Activated CD4-positive, alpha-beta T cell treated with anti-CD3 and anti-CD28 coated beads, Interleukin-2, amount 10 ng/mL, durations not matched to agents 7 days and 5 days (primary cell): ENCODE measurements around the gene EHMT1. TPM values are rescaled to one million over a fixed set of nuclear protein-coding genes. Genes with fewer than 3 reads are reported as not detected.
A peak's percentile ranks its signal among the peaks of the same experiment; 100 is the strongest.

Source experiments
- CTCF ChIA-PET: fragments of 350-600 bp; sonication (Branson Sonifier 250); formaldehyde crosslinking; loops from one replicate; lab custom pipeline; 2021; ENCODE audit warnings: antibody characterized with exemption; lab: Charles Lee
- POLR2A ChIA-PET: fragments of 350-600 bp; sonication (Branson Sonifier 250); formaldehyde crosslinking; loops from one replicate; lab custom pipeline; 2021; ENCODE audit warnings: antibody characterized with exemption; lab: Charles Lee
- DNase-seq: peaks from one replicate; pipeline ENCODE4 v3.0.0-alpha.2; 2020
- H3K27ac Mint-ChIP-seq: one replicate; pipeline ENCODE4 v1.8.0; 2021; ENCODE audit warnings: mild to moderate bottlenecking, moderate library complexity, mixed read lengths
- H3K27me3 Mint-ChIP-seq: one replicate; pipeline ENCODE4 v1.8.0; 2021; ENCODE audit warnings: mixed read lengths
- H3K36me3 Mint-ChIP-seq: one replicate; pipeline ENCODE4 v1.8.0; 2021; ENCODE audit warnings: low read depth, mixed read lengths
- H3K4me1 Mint-ChIP-seq: one replicate; pipeline ENCODE4 v1.8.0; 2021; ENCODE audit warnings: mixed read lengths
- H3K4me3 Mint-ChIP-seq: one replicate; pipeline ENCODE4 v1.8.0; 2021; ENCODE audit warnings: mild to moderate bottlenecking, moderate library complexity, mixed read lengths
- H3K9me3 Mint-ChIP-seq: one replicate; pipeline ENCODE4 v1.8.0; 2021; ENCODE audit warnings: mixed read lengths
- total RNA-seq, 2 experiments: library from RNA; stranded (reverse); gene quantifications; one replicate each; pipeline ENCODE4 v1.2.3, GENCODE V29; 2021

Gene EHMT1
- total RNA-seq, result 100 to 1,000 TPM; 100 to 110 TPM

DNA sequence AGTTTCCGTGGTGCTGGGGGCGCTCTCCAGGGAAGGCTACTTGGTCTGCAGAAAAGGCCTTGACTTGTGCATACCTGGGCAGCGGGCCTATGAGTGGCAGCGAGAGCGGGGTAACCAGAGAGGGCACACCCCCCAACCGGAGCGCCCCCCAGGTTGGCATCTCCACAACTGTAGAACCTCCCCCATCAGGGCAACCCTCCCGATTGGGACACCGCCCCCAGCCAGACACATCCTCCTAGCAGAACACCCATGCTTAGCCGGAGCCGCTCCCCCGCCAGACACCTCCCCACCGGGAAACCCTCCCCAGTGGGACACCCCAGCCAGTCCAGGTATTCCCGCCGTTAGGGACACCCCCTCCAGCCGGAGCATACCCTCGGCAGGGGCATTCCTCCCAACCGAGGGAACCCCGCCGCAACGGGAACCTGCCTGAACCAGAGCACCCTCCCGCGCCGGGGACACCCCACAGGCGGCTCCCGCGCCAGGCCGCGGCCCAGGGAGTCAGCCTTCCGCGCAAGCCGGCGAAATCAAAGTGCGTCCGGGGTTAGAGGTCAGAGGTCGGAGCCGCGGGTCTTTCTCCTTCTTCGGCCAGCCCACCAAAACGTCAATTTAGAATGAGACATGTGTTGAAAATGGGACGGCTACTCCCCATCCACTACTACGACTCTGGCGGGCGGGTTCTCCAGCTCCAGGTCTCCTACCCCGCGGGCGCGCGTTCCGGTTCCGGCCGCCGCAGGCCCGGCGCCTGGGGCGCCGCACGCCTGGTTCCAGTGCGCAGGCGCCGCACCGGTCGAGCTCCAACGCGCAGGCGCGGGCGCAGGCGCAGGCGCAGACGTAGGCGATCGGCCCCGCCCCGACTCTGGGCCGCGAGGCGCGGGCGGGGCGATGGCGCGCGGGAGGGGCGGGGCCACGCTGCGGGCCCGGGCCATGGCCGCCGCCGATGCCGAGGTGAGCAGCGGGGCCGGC, at the start of gene EHMT1:
Gene EHMT1 (plus strand): TSS at position 901 of the 963 bp plus-strand sequence. CDS start 24 bp downstream, at position 925.
- H3K4me1 Mint-ChIP-seq, result peaks cover 38% of the 10 kb centered on the region
- H3K27ac Mint-ChIP-seq, result peak within 1 kb of the TSS; percentile 93
- CTCF ChIA-PET, result interaction anchor here (0.6 to 1.4 kb wide), 3 partner anchors 10 to 83 kb away, joined by 3 to 5 read pairs (median 3); no protein-coding TSS in a partner anchor
- H3K9me3 Mint-ChIP-seq, result no peaks in the 10 kb centered on the region
- DNase-seq, result peak; percentile 85
- H3K36me3 Mint-ChIP-seq, result peaks cover 30% of the 10 kb centered on the region
- peak within 1 kb of the TSS; percentile 87 for H3K4me3 Mint-ChIP-seq
- no peaks in the 10 kb centered on the region for H3K27me3 Mint-ChIP-seq
- POLR2A ChIA-PET, result interaction anchor here (0.6 kb wide), 1 partner anchor 11 kb away, joined by 3 read pairs; no protein-coding TSS in a partner anchor

- Mint-ChIP-seq H3K4me3 (no peak overlapping the region), H3K9me3 (no peaks in the 10 kb centered on the region), H3K36me3 (peaks cover 26% of the 10 kb centered on the region), H3K4me1 (peaks cover 8% of the 10 kb centered on the region), H3K27me3 (no peaks in the 10 kb centered on the region), H3K27ac (no peak overlapping the region)
- no peak for DNase-seq
- CTCF ChIA-PET, result no interaction called here
- POLR2A ChIA-PET, result no interaction called here
Measured at GRCh38 chr9:137569609-137570203, 49.1 kb upstream of the EHMT1 start.

- H3K4me3 Mint-ChIP-seq, result no peak overlapping the region
- peaks cover 16% of the 10 kb centered on the region for H3K4me1 Mint-ChIP-seq
- CTCF ChIA-PET, result no interaction called here
- no peaks in the 10 kb centered on the region for H3K27me3 Mint-ChIP-seq
- peaks cover 33% of the 10 kb centered on the region for H3K36me3 Mint-ChIP-seq
- no peak for DNase-seq
- H3K27ac Mint-ChIP-seq, result no peak overlapping the region
- no peaks in the 10 kb centered on the region for H3K9me3 Mint-ChIP-seq
- POLR2A ChIA-PET, result no interaction called here
Measured at GRCh38 chr9:137570566-137570965, 48.2 kb upstream of the EHMT1 start.

- no peaks in the 10 kb centered on the region for H3K9me3 Mint-ChIP-seq
- ChIA-PET CTCF (interaction anchor here (0.7 kb wide), 1 partner anchor 657 kb away, joined by 3 read pairs; no protein-coding TSS in a partner anchor), POLR2A (no interaction called here)
- no peaks in the 10 kb centered on the region for H3K27me3 Mint-ChIP-seq
- peaks cover 42% of the 10 kb centered on the region for H3K36me3 Mint-ChIP-seq
- DNase-seq, result no peak
- H3K4me3 Mint-ChIP-seq, result no peak overlapping the region
- H3K27ac Mint-ChIP-seq, result no peak overlapping the region
- peaks cover 38% of the 10 kb centered on the region for H3K4me1 Mint-ChIP-seq
Measured at GRCh38 chr9:137574192-137574591, 44.6 kb upstream of the EHMT1 start.

GRCh38 chr9:137575364-137575715, 43.5 kb upstream of the EHMT1 start:
- Mint-ChIP-seq H3K4me1 (peaks cover 37% of the 10 kb centered on the region), H3K4me3 (no peak overlapping the region), H3K36me3 (peaks cover 41% of the 10 kb centered on the region), H3K27ac (no peak overlapping the region), H3K9me3 (no peaks in the 10 kb centered on the region), H3K27me3 (no peaks in the 10 kb centered on the region)
- ChIA-PET CTCF (interaction anchor here (1.4 kb wide), 1 partner anchor 12 kb away, joined by 3 read pairs; no protein-coding TSS in a partner anchor), POLR2A (no interaction called here)
- no peak for DNase-seq

DNA sequence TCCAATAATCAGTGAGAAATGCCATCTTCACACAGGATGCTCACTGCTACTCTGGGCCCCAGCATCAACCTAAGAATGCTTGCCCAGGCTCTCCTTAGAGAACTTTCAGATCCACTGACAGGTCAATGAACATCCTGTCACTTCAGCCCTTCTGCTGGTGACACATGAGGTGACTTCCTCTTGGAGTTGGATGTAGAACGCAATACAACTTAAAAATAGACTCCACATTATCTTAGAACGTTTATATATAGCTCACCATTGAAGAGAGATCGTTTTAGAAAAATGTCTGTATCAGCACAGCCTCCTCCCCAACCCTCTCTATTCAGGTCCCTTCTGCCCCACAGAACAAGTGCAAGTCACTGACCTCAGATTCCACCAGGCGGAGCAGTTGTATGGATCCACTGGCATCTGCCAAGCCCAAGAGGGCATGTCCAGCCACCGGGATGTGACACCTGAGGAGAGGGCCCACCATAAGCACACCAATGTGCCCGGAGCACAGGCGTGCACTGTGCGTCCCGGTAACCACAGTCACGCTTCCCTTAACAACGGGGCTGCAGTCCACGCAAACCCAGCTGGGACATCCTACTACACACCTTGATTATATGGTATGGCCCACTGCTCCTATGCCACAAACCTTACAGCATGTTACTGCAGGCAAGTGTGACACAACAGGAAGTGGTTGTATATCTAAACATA, 42.9 kb upstream of the EHMT1 start:
- peak overlapping the region; percentile 27 for H3K4me3 Mint-ChIP-seq
- H3K36me3 Mint-ChIP-seq, result peaks cover 35% of the 10 kb centered on the region
- DNase-seq, result no peak
- peaks cover 34% of the 10 kb centered on the region for H3K4me1 Mint-ChIP-seq
- no peaks in the 10 kb centered on the region for H3K9me3 Mint-ChIP-seq
- CTCF ChIA-PET, result interaction anchor here (1.4 to 4.9 kb wide), 3 partner anchors 12 to 29 kb away, joined by 3 to 37 read pairs (median 3); partner anchors contain the start of genes ARRDC1 and ZMYND19
- POLR2A ChIA-PET, result no interaction called here
- no peaks in the 10 kb centered on the region for H3K27me3 Mint-ChIP-seq
- H3K27ac Mint-ChIP-seq, result peak overlapping the region; percentile 78

GRCh38 chr9:137578518-137579258, 40.1 kb upstream of the EHMT1 start, which contains the start of gene DPH7:
Gene DPH7, minus strand, starts transcription at chr9:137578925. Its CDS starts 148 bp downstream, at chr9:137578777.
- peaks cover 24% of the 10 kb centered on the region for H3K36me3 Mint-ChIP-seq
- ChIA-PET POLR2A (interaction anchor here (1.0 kb wide), 1 partner anchor 12 kb away, joined by 3 read pairs; no protein-coding TSS in a partner anchor), CTCF (interaction anchor here (0.6 to 4.9 kb wide), 9 partner anchors 10 to 156 kb away, joined by 3 to 37 read pairs (median 3); partner anchors contain the start of genes MRPL41 and ZMYND19)
- DNase-seq, result peak; percentile 95
- no peaks in the 10 kb centered on the region for H3K9me3 Mint-ChIP-seq
- H3K4me3 Mint-ChIP-seq, result peak within 1 kb of the TSS; percentile 79
- H3K4me1 Mint-ChIP-seq, result peaks cover 34% of the 10 kb centered on the region
- no peaks in the 10 kb centered on the region for H3K27me3 Mint-ChIP-seq
- peak within 1 kb of the TSS; percentile 80 for H3K27ac Mint-ChIP-seq

GRCh38 chr9:137579259-137579604, 39.6 kb upstream of the EHMT1 start:
- POLR2A ChIA-PET, result interaction anchor here (1.0 kb wide), 1 partner anchor 12 kb away, joined by 3 read pairs; no protein-coding TSS in a partner anchor
- H3K4me1 Mint-ChIP-seq, result peaks cover 34% of the 10 kb centered on the region

DNA sequence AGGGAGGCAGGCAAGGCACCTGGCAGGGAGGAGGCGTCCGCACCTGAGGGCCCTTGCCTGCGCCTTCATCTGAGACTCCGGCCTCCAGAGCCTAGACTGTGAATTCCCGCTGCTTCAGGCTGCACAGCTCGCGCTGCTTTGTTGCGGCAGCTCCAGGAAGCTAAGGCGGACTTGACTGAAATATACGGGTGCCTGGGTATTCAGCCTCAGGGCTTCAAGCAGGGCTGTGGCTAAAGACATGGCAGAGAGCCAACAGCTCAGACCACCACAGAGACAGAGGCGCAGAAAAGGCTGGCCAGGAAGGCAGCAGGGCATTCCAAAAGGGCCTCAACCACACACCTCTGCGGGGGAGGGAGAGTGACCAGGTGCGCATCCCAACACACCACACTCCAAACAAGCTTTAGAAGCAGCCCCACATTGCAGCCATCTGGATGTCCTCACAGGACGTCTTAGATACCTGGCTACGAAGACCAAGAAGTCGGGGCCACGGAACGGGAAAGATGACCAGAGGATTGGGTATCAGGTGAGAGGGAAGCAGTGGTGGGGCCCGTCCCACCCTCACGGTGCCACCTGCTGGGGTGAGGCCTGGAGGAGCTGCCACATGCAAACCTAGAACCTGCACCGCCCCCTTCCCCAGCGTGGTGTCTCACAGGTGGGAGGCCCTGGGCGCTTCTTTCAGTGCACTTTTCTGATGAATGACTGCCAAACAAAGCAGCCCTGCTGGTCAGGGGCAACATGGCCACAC, 38.4 kb upstream of the EHMT1 start:
- CTCF ChIA-PET, result interaction anchor here (1.0 to 4.9 kb wide), 4 partner anchors 8 to 41 kb away, joined by 3 to 37 read pairs (median 4); partner anchors contain the start of gene ZMYND19
- peak; percentile 20 for DNase-seq
- Mint-ChIP-seq H3K27me3 (no peaks in the 10 kb centered on the region), H3K36me3 (peaks cover 11% of the 10 kb centered on the region), H3K27ac (no peak overlapping the region), H3K4me3 (no peak overlapping the region), H3K9me3 (no peaks in the 10 kb centered on the region), H3K4me1 (peaks cover 28% of the 10 kb centered on the region)
- POLR2A ChIA-PET, result no interaction called here

More at GRCh38 chr9:137579259-137579604, 39.6 kb upstream of the EHMT1 start:
- DNase-seq, result no peak
- peak overlapping the region; percentile 79 for H3K4me3 Mint-ChIP-seq
- peak overlapping the region; percentile 75 for H3K27ac Mint-ChIP-seq
- no peaks in the 10 kb centered on the region for H3K27me3 Mint-ChIP-seq
- no peaks in the 10 kb centered on the region for H3K9me3 Mint-ChIP-seq
- CTCF ChIA-PET, result interaction anchor here (0.6 to 4.9 kb wide), 8 partner anchors 9 to 157 kb away, joined by 3 to 37 read pairs (median 3); partner anchors contain the start of genes MRPL41 and ZMYND19
- peaks cover 19% of the 10 kb centered on the region for H3K36me3 Mint-ChIP-seq

- H3K4me1 Mint-ChIP-seq, result peaks cover 23% of the 10 kb centered on the region
- CTCF ChIA-PET, result interaction anchor here (4.9 kb wide), 1 partner anchor 8 kb away, joined by 37 read pairs; the partner anchor contains the start of gene ZMYND19
- H3K27me3 Mint-ChIP-seq, result no peaks in the 10 kb centered on the region
- no peaks in the 10 kb centered on the region for H3K9me3 Mint-ChIP-seq
- DNase-seq, result no peak
- H3K36me3 Mint-ChIP-seq, result peaks cover 5% of the 10 kb centered on the region
- no peak overlapping the region for H3K27ac Mint-ChIP-seq
- H3K4me3 Mint-ChIP-seq, result no peak overlapping the region
- POLR2A ChIA-PET, result no interaction called here
Measured at GRCh38 chr9:137580954-137581322, 37.9 kb upstream of the EHMT1 start.
